GM12878 (cell line): ENCODE measurements around the gene TTLL8.

ENCODE experiments used
- ATF3 ChIP-seq: IDR thresholded peaks from 2 replicates; pipeline ENCODE4 v1.6.1; 2011; ENCODE audit warnings: low read depth, mild to moderate bottlenecking, low read length, moderate library complexity, borderline replicate concordance; ENCODE audit errors: extremely low read depth
- BRCA1 ChIP-seq: IDR thresholded peaks from 2 replicates; pipeline ENCODE4 v1.6.1; 2011; ENCODE audit warnings: low read depth, low read length, improper control_type of control experiment
- CHD4 ChIP-seq: fragments of 200-600 bp; sonication (generic); IDR thresholded peaks from 2 replicates; pipeline ENCODE4 v1.6.1; 2016; ENCODE audit warnings: mild to moderate bottlenecking
- CREM ChIP-seq: IDR thresholded peaks from 2 replicates; pipeline ENCODE4 v1.6.1; 2014; ENCODE audit warnings: antibody characterized with exemption, low read depth
- CTCF ChIP-seq, 3 experiments: IDR thresholded peaks in 2 of 3; conservative IDR thresholded peaks in 1 of 3; 2 replicates each; pipeline ENCODE4 v1.5.1; 2011; ENCODE audit warnings: low read depth in 3 of 3, low read length in 3 of 3, mild to moderate bottlenecking in 3 of 3, control low read depth in 2 of 3, moderate library complexity in 2 of 3, inconsistent platforms in 1 of 3, mixed read lengths in 1 of 3; ENCODE audit not compliant: control insufficient read depth in 2 of 3, insufficient read depth in 1 of 3; ENCODE audit errors: extremely low read depth in 1 of 3
- EZH2 ChIP-seq: IDR thresholded peaks from 2 replicates; pipeline ENCODE4 v1.6.1; 2012; ENCODE audit warnings: low read depth, mild to moderate bottlenecking, control low read depth, inconsistent platforms, low read length, borderline replicate concordance; ENCODE audit not compliant: control insufficient read depth
- MYC ChIP-seq: IDR thresholded peaks from 2 replicates; pipeline ENCODE4 v1.6.1; 2011; ENCODE audit warnings: mild to moderate bottlenecking, low read length, moderate library complexity, inconsistent platforms; ENCODE audit not compliant: insufficient read depth, insufficient replicate concordance, insufficient read length, severe bottlenecking
- NRF1 ChIP-seq: conservative IDR thresholded peaks from 2 replicates; pipeline ENCODE4 v1.6.1; 2011; ENCODE audit warnings: mild to moderate bottlenecking, low read depth, low read length, improper control_type of control experiment
- POLR2A ChIP-seq: IDR thresholded peaks from 2 replicates; pipeline ENCODE4 v1.6.1; 2011; ENCODE audit warnings: low read depth, mild to moderate bottlenecking, low read length
- SMAD1 ChIP-seq: fragments of 450-650 bp; IDR thresholded peaks from 2 replicates; pipeline ENCODE4 v1.6.1; 2018; ENCODE audit warnings: mild to moderate bottlenecking, low read depth; ENCODE audit not compliant: partially characterized antibody
- SMC3 ChIP-seq: IDR thresholded peaks from 2 replicates; pipeline ENCODE4 v1.6.1; 2011; ENCODE audit warnings: low read length, improper control_type of control experiment, borderline replicate concordance
- ZBTB11 ChIP-seq: fragments of 450-650 bp; formaldehyde crosslinking; IDR thresholded peaks from 2 replicates; pipeline ENCODE4 v1.5.0; 2022; ENCODE audit warnings: mild to moderate bottlenecking, missing genetic modification characterization
- TF ChIP-seq, protein P1 (sequence below): IDR thresholded peaks from 2 replicates; pipeline ENCODE4 v1.6.1; 2012; ENCODE audit warnings: low read depth, low read length, improper control_type of control experiment

GRCh38 chr22:50053861-50054260 is 4.2 kb downstream of the TTLL8 start:
- TF ChIP-seq BRCA1 (no peak), CTCF (IDR thresholded peaks at IDR 0.05 in 2 of 3, conservative IDR thresholded peaks at IDR 0.05 in 1 of 3; ENCODE audit: control insufficient read depth in 2 of 3, extremely low read depth in 1 of 3, insufficient read depth in 1 of 3, low read depth in 3 of 3, low read length in 3 of 3) (no peak), POLR2A (no peak), EZH2 (no peak), ZBTB11 (CRISPR knock-in tag) (no peak), SMC3 (no peak), CREM (no peak), MYC (no peak), SMAD1 (no peak), CHD4 (no peak), NRF1 (no peak), ATF3 (no peak)
- TF ChIP-seq, protein P1, sequence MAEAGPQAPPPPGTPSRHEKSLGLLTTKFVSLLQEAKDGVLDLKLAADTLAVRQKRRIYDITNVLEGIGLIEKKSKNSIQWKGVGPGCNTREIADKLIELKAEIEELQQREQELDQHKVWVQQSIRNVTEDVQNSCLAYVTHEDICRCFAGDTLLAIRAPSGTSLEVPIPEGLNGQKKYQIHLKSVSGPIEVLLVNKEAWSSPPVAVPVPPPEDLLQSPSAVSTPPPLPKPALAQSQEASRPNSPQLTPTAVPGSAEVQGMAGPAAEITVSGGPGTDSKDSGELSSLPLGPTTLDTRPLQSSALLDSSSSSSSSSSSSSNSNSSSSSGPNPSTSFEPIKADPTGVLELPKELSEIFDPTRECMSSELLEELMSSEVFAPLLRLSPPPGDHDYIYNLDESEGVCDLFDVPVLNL: no peak
